Fibroblast of villous mesenchyme (primary cell): ENCODE data around the gene SEMA3G. TPM values are rescaled to one million over a fixed set of nuclear protein-coding genes. Genes with fewer than 3 reads are reported as not detected.

Source experiments
- DNase-seq: peaks from one replicate; pipeline ENCODE4 v3.0.0-alpha.2; 2010; ENCODE audit warnings: low read depth
- H3K4me3 ChIP-seq: 2 replicates; pipeline ENCODE4 v1.5.1; 2011; ENCODE audit warnings: low read depth, mild to moderate bottlenecking, low read length
- total RNA-seq: library from RNA; depleted of rRNA; stranded (reverse); fragments of >200 nt; gene quantifications from 2 replicates; pipeline ENCODE4 v1.2.3, GENCODE V29; 2012
- TF ChIP-seq, protein P1 (sequence below): IDR thresholded peaks from 2 replicates; pipeline ENCODE4 v1.5.1; 2012; ENCODE audit warnings: low read depth, mild to moderate bottlenecking, low read length; ENCODE audit not compliant: insufficient read depth

The SEMA3G gene
- total RNA-seq, 1 donor, result not detected

DNA sequence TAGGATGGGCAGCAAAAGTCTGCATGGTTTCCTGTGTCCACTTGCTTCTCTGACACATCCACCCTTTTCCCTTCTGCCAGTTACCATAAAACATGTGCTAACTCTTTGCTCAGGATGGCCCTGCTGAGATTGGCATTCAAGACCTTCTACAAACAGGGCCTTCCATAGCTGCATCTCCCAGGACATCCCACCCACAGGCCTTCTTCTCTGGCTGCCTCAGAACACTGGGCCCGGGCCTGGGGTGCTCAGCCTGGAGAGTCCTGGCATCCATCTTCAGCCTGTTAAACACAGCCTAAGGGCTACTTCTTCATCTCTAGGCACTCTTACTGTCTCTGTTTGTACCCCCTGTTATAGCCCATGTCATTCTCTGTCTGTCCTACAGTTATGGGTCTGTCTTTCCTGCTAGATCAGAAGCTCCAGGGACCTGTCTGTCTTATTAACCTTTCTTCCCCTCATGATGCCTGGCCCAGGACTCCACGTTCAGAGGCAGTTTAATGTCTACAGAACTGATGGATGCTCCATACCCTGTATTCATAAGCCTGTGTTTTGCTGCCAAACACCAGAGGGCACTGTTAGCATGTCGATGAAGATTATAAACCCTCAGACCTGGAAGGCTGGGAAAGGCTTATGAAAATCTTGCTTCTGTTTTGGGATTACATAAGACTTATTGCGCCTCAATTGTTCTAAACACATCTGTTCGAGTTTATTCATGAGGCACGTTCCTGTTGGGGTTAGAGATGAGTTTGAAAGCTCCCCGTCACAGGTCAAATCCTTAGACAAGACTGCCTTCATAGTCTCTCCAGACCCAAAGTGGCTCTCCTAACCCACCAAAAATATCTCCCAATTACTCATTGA lies 16.5 kb downstream of the SEMA3G start:
- DNase-seq, result peak; percentile 90
- H3K4me3 ChIP-seq, result no peak overlapping the region
- TF ChIP-seq, protein P1, sequence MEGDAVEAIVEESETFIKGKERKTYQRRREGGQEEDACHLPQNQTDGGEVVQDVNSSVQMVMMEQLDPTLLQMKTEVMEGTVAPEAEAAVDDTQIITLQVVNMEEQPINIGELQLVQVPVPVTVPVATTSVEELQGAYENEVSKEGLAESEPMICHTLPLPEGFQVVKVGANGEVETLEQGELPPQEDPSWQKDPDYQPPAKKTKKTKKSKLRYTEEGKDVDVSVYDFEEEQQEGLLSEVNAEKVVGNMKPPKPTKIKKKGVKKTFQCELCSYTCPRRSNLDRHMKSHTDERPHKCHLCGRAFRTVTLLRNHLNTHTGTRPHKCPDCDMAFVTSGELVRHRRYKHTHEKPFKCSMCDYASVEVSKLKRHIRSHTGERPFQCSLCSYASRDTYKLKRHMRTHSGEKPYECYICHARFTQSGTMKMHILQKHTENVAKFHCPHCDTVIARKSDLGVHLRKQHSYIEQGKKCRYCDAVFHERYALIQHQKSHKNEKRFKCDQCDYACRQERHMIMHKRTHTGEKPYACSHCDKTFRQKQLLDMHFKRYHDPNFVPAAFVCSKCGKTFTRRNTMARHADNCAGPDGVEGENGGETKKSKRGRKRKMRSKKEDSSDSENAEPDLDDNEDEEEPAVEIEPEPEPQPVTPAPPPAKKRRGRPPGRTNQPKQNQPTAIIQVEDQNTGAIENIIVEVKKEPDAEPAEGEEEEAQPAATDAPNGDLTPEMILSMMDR, result peak; percentile 83

DNA sequence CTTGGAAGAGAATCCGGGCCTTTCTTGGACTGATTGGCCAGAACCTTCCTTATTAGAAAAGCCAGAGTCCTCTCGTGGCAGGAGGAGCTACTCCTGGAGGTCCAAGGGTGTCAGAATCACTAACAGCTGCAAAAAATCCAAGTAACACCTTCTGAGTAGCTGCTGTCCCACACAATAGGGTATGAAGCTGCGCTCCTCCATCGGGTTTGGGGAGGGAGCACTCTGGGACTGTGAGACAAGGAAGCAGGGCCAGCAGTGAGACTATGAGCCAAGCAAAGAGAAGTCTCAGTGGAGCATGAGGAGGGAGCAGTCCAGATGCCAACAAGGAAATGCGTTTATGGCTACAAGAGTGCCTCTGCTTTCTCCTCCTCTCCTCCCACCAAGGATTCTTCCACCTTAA lies 21.7 kb downstream of the SEMA3G start:
- H3K4me3 ChIP-seq, result no peak overlapping the region
- no peak for DNase-seq
- TF ChIP-seq, protein P1, result no peak

DNA sequence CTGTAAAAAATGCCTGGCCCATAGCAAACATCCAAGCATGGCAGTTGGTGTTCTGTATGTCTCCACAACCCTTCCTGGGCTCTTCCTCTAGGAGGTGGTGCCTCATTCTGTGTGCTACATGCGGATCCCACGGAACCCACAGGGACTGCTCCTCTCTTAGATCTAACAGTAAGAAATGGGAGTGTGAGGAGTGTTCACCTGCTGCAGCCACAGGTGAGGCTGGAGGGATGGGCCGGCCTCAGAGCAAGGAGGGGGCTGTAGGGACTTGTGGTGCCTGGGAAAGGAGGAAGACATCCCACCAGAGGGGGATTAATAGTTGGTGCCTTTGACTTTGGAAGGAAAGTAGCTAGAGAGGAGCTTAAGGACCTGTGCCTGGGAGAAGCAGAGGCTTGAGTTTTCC lies 22.2 kb downstream of the SEMA3G start:
- H3K4me3 ChIP-seq, result no peak overlapping the region
- no peak for DNase-seq
- TF ChIP-seq, protein P1, result no peak

DNA sequence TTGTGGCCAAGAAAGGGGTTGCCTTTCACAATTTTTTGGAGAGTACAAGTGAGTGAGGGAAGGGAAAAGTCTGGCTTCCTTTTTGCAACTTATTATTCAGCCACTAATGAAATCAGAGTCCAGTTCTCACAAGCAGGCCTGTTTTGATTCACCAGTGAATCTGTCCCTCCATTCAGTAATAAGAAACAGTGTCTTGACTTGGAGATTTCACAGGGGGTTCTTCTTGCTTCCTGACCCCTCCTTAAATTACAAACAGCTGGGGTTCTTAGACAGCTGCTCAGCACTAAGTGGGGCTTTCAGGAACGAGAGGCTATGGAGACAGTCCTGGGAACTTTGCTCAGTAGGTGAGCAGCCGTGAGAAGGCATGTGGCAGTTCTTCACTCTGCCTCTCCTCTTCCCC lies 24.5 kb downstream of the SEMA3G start:
- TF ChIP-seq, protein P1, result no peak
- no peak for DNase-seq

DNA sequence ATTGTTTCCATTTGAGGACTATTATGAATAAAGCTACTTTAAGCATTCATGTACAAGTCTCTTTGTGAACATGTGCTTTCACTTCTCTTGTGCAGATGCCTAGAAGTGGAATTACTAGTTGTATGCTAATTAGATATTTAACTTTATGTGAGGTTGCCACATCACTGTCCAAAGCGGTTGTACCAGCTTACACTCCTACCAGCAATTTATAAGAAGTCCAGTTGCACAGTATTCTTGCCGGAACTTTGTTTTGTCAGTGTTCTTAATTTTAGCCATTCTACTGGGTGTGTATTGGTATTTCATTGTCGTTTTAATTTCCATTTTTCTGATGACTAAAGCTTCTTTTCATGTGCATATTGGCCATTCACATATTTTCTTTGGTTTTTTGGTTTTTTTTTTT lies 29.1 kb downstream of the SEMA3G start:
- no peak for DNase-seq
- no peak overlapping the region for H3K4me3 ChIP-seq
- TF ChIP-seq, protein P1, result no peak

More for the DNA sequence above, 24.5 kb downstream of the SEMA3G start:
- H3K4me3 ChIP-seq, result no peak overlapping the region

DNA sequence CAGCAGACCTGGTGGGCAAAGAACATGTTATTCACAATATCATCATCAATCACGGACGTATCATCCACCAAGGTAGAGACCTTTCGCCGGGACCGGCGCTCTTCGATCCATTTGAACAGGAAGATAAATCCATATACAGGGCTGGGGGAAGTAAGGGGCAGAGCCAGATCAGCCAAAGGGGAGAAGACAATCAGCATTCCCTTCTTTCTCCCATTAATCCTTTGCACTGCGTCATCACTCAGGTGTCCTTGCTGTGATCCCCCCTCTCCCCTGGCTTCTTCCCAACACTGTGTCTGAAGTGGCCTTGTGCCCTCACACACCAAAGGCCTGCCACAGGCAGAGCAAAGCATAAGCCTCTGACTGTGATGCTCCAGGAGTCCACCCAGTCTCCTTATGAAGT lies 36.4 kb downstream of the SEMA3G start:
- no peak for DNase-seq
- H3K4me3 ChIP-seq, result no peak overlapping the region
- TF ChIP-seq, protein P1, result no peak
